NCI-H1417 (cell line): ENCODE results near the gene ENTR1.

Source experiments
- DNase-seq, 3 experiments: peaks; one replicate each; lab custom pipeline; 2025; lab: John Stamatoyannopoulos, UW

ENTR1 gene

DNA sequence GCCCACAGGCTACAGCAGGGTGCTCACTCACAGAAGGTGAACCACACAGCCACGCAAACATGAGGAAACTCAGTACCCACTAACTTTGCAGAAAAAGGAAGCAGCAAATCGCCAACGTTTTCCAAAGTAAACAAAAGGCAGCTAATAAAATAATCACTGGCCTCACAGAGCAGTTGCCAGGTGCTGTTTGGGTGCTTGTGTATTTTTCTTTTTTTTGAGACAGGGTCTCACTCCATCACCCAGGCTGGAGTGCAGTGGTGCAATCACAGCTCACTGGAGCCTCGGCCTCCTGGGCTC lies 14.2 kb downstream of the ENTR1 start:
- no peak for DNase-seq

DNA sequence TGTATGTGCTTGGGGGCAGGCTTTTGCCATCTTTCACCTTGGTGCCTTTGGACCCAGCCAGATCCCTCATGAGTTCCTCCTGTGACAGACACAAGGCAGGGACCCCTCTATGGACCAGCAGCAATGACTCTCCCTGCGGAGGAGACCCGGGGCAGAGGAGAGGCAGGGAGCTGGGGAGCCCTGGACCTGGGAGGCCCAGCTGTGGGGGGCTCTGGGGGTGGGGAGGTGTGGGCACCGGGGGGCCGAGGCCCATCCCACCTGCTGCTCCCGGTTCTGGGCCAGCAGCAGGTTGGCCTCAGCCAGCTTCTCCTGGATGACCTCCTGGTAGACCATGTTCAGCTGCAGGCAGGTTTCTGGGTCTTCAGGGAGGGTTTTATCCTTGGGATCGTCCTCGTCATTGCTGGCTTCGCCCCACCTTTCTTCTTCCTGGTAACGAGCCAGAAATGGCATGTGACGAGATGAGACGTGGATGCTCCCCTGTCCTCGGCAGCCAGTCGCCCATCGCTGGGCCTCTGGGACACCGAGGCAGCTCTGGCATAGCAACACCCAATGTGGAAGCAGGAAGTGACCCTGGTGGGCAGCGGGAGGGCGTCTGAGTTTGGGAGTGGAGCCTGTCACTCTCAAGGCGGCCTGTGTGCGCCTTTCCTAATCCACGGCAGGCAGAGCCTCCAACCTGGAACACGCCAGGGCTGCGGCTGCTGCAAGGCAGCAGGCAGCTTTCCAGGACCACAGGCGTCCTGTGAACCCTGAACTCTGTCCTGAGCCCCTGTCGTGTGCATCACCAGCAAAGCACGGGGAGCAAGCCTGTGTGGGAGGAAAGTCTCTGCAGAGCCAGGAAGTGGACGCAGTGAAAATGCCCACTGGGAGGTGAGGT lies 14.8 kb downstream of the ENTR1 start:
- DNase-seq = no peak

DNA sequence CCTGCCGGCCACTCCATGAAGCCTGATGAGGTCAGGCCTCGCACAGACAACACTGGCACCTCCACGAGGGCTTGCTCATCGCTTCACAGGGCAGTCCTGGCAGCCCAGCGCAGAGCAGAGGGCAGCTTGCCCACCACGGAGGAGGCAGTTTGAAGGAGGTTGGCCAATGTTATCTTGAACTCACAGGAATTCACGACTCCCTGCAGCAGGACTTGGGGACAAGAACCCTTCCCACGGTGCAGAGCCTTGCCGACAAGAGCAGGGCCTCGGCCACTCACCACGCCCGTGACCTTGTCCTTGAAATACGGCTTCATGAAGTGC lies 15.4 kb downstream of the ENTR1 start:
- DNase-seq = no peak

DNA sequence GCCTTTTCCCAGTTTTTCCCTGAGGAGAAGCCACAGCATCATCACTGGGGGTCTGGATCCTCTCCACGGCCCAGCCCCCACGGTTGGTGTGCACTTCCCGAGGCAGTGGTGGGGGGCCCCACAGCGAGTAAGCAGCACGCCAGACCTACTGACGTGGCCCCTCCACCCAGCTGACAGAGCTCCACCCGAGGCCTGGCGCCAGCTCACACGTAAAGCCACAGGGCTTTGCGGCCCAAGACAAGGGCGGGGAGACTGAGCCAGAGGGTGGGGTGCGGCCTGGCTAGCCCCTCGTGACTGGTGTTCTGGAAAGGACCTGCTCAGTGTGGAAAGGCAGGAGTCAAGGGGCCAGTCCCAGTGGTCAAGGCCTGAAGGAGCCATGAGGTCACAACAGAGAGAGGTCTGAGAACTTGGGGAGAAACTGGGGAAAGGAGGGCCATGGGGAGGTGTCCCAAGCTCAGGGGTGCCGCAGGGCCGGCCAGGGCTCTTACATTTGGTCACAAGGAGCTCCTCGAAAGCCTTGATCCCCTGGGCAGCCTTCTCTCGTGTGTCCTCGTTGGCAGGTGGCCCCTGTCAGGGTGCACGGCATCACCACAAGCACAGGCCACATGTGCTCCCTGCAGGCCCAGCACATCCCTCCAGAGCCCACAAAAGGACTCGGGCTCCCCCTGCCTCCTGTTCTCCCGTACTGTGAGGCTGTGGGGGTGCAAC lies 15.9 kb downstream of the ENTR1 start:
- DNase-seq = no peak

GRCh38 chr9:136393531-136393930 lies 16.9 kb downstream of the ENTR1 start:
- no peak for DNase-seq

DNA sequence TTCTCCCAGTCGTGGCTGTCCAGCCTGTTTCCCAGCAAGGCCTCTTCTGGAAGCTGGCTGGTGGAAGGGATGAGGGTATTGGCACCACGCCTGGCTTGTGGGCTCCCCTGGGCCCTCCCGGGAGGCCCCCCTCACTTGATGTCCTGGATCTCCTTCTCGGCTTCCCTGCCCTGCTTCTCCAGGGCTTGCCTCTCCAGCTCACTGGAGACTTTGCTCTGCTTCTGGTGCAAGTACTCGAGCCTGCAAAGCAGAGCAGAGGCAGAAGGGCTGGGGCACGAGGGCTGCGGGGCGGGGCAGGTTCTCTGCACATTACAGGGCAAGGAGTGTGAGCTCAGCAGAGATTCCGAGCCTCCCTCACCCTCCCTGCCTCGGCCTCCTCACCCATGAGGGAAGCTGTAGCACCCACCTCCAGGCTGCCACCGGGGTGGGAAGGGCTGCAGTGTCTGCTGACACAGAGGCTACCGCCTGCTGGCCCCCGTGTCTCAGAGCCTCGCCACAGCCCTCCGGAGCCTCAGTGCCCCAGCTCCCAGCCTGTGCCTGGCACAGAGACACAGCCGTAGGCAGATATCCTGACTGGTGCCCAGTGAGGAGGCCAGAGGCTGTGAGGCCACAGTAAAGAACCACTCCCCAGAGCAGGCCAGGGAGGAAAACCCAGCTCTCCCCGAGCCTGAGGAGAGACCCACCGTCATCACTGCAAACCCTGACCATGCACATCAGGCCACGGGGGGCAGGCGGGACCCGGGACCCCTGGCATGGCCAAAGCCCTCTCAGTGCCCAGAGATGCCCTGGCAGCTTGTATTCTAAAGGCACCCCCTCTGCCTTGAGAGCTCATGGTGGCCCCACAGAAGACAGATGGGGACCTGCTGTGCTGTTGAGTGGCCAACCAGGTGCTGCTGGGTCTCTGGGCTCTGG lies 17.6 kb downstream of the ENTR1 start:
- DNase-seq = no peak

- no peak for DNase-seq
These were observed 18.5 kb downstream of the ENTR1 start for GRCh38 chr9:136391737-136392537.

GRCh38 chr9:136389396-136389795 lies 21.0 kb downstream of the ENTR1 start:
- DNase-seq = no peak

DNA sequence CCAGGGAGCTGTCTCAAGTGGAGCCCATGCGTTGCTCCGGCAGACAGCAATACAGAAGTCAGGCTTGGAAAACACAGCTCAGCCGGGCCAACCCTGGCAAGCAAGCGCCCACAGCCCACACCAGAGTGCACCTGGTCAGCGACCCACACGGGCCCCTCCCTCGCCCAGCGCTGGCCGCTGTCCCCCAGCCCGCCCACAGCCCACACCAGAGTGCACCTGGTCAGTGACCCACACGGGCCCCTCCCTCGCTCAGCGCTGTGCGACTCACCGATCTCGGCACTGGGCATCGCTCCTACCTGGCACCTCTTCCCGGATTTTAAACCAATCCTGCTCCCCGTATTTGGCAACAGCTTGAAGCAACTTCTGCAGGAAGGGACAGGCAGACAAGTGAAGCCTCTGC lies 23.2 kb downstream of the ENTR1 start:
- no peak for DNase-seq

- DNase-seq = no peak
These were observed 24.4 kb downstream of the ENTR1 start for GRCh38 chr9:136386018-136386417.

GRCh38 chr9:136385015-136385414 lies 25.4 kb downstream of the ENTR1 start:
- no peak for DNase-seq

DNA sequence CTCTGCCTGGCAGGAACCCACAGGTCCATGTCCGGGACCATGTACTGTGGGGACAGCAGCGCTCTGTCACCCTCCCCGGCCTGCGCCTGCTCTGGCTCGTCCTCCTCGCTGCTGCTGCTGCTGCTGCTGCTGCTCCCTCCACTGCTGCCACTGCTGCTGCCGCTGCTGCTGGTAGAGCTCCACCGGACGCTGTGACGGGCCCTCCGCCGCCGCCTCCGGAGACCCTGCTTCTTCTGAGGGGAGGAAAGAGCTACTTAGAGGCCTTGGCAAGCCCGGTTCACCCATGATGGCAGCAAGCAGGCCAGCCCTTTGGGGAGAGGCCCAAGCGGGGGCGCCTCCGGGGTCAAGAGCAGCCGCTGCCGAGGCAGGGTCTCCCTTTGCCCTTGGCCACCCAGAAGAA lies 27.0 kb downstream of the ENTR1 start:
- no peak for DNase-seq

DNA sequence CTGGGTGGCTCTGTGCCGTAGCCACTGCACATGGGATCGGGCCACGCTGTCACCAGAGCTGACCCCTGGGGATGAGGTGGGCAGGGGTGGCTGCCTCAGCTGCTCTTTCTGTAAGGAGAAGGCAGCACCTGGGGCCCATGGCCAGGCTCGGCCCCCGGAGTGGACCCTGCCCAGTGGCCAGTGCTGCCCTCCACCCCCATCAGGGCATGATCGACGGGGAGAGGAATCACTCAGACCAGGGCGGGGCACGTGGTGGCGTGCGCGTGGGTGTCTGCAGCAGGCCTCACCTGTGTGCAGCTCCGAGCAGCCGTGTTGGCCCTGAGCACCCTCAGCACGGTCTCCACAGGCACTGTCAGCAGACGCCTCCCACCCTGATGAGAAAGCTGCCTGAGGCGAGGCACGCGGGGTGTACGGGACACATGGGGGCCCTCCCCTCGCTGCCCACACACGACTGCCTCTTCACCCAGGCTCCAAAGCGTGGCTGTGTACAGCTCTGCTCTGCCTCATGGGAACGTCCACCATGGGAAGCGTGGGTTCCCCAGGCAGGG lies 28.4 kb downstream of the ENTR1 start:
- DNase-seq = no peak

DNA sequence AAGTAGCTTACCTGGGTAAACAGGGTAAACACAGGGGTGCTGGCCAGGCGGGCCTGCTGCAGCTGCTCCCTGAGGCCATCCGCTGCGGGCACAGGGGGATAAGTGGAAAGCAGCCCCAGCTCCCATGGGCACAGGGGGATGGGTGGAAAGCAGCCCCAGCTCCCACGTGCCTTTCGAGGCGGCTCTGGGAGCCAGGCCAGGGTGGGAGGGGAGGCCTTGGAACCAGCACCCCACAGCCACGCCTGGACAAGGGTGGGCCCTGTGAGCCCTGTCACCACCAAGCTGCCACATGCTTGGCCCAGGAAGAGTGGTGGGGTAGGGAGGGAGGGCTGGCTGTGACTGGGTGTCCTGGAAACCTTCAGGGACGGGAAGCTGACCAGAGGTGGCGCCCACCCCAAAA lies 29.1 kb downstream of the ENTR1 start:
- no peak for DNase-seq

DNA sequence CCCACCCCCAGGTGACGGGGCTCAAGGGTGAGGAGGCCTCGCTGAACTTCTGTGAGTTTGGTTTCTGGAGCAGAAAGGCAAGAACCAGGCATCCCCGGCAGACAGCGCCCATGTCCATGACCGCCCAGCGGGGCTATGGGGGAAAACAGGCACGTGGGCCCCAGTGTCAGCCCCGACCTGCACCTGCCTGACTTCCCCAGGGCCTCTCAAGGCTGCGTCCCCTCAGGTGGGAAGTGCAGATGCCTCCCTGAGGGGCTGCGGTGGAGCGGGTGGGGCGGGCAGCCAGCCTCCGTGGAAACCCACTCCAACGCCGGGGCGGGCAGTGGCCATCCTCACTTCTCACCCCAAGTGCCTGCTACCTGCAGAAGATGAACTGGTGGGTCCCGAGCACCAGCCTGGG lies 30.0 kb downstream of the ENTR1 start:
- no peak for DNase-seq

DNA sequence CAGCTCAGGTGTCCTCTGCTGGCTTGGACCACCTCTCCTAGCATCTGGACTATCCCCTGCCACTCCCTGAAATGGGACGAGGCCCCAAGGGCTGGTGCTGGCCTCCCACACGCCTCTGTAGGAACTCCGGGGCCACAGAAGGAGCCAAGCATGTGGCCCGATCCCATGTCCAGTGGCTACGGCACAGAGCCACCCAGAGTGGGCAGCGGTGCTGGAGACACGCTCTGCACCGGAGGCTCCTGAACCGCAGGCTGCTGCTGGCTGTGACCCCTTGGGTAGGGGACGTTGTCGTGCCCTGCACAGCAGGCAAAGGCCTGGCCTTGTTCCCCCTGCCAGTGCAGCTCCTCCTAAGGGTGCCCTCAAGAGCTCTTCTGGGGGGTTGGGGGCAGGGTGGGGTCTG lies 30.5 kb downstream of the ENTR1 start:
- no peak for DNase-seq

GRCh38 chr9:136379401-136379800 lies 31.0 kb downstream of the ENTR1 start:
- DNase-seq = no peak

- no peak for DNase-seq
These were observed 31.5 kb downstream of the ENTR1 start for GRCh38 chr9:136379003-136379287.

- no peak for DNase-seq
These were observed 32.0 kb downstream of the ENTR1 start for GRCh38 chr9:136378170-136379002.

GRCh38 chr9:136377341-136378169 lies 32.9 kb downstream of the ENTR1 start:
- no peak for DNase-seq
